H1 (cell line): ENCODE data around the gene MYO1F. TPM values are rescaled to one million over a fixed set of nuclear protein-coding genes. Genes with fewer than 3 reads are reported as not detected.

ENCODE experiments used
- ASH2L ChIP-seq: fragments of 200-600, 300-600 bp; sonication (generic); IDR thresholded peaks from one replicate; pipeline ENCODE4 v1.7.1; 2017; ENCODE audit warnings: low read length
- EZH2 ChIP-seq: fragments of 200-600 bp; sonication (generic); IDR thresholded peaks from 2 replicates; pipeline ENCODE4 v1.7.1; 2012; ENCODE audit warnings: low read depth, mild to moderate bottlenecking, moderate library complexity, low read length, inconsistent platforms; ENCODE audit not compliant: severe bottlenecking
- RNF2 ChIP-seq: fragments of 200-900, 300-1000 bp; sonication (generic); IDR thresholded peaks from 2 replicates; pipeline ENCODE4 v1.7.1; 2016; ENCODE audit warnings: borderline replicate concordance, low read depth, mild to moderate bottlenecking, antibody characterized with exemption, low read length; ENCODE audit not compliant: poor library complexity, severe bottlenecking; ENCODE audit errors: missing control alignments
- TCF12 ChIP-seq: IDR thresholded peaks from 2 replicates; pipeline ENCODE4 v1.6.1; 2011; ENCODE audit warnings: low read depth, mild to moderate bottlenecking, low read length
- USF2 ChIP-seq: IDR thresholded peaks from 2 replicates; pipeline ENCODE4 v1.6.1; 2011; ENCODE audit warnings: low read length, improper control_type of control experiment
- polyA plus RNA-seq, 7 experiments: library from polyadenylated mRNA; depleted of rRNA in 3 of 7; stranded (reverse) in 5 of 7; unstranded in 2 of 7; fragments of >200 nt in 5 of 7; fragments of 200-250 nt in 2 of 7; gene quantifications; 1 replicate in 5 of 7; 2 replicates in 1 of 7; 4 replicates in 1 of 7; pipeline versions ENCODE4 v1.2.1 to v1.2.3, GENCODE V29; 2011 to 2013; ENCODE audit warnings: missing spikeins in 2 of 7, mixed read lengths in 2 of 7
- total RNA-seq: library from RNA; stranded (reverse); fragmentation: NEBNext Ultra II Directional; extraction: Animal tissue kit (Norgen Biotek cat#: 25700); gene quantifications from 2 replicates; pipeline ENCODE4 v1.2.1, GENCODE V29; 2021
- TF ChIP-seq, protein P1 (sequence below): IDR thresholded peaks from 2 replicates; pipeline ENCODE4 v1.6.1; 2011; ENCODE audit warnings: low read depth, mild to moderate bottlenecking, low read length; ENCODE audit not compliant: insufficient read depth
- TF ChIP-seq, protein P2 (sequence below): IDR thresholded peaks from 2 replicates; pipeline ENCODE4 v1.6.1; 2012; ENCODE audit warnings: inconsistent platforms

The MYO1F gene
- total and polyA plus RNA-seq, 2 of the 8 experiments (the other 6 are each of a cell fraction or from before 2014, with no cell fraction given): 1.4 to 4.6 TPM

DNA sequence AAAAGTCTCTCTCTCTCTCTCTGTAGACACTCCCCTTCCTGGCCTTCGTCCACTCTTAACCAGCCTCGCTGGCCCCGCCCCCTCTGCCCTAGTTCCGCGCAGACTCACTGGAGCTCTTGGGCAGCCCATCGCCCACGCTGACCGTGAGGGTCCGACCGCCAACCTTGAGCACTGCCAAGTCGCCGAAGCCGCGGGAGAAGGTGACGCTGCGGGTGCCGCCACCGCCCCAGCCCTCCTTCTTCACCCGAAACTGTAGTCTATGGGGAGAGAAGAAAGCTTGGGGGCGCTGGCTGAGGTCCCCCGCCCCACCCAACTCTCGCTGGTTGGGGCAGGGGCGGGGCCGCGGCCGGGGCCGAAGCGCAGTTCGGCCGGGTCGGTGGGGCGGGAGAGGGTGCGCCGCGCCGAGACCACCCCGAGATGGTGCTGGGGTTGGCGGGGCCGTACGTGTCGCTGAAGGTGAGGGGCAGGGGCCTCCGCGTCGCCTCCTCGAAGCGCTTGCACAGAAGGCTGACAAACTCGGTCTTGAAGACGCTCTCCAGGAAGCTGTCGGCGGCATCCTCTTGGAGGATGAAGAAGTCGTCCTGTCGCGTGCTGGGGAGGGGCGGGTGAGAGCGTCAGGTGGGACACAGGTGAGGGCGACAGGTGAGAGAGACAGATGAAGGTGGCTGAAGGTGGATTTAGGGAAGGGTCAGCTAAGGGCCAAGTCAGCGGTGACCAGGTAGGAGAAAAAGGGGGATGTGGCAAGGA is 50.7 kb downstream of the MYO1F start (continued):
- TF ChIP-seq, protein P1, sequence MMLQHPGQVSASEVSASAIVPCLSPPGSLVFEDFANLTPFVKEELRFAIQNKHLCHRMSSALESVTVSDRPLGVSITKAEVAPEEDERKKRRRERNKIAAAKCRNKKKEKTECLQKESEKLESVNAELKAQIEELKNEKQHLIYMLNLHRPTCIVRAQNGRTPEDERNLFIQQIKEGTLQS: no peak
- no peak for TF ChIP-seq TCF12
- TF ChIP-seq, protein P2, sequence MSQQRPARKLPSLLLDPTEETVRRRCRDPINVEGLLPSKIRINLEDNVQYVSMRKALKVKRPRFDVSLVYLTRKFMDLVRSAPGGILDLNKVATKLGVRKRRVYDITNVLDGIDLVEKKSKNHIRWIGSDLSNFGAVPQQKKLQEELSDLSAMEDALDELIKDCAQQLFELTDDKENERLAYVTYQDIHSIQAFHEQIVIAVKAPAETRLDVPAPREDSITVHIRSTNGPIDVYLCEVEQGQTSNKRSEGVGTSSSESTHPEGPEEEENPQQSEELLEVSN: 0 out of 2 replicates have a peak, but pooled peaks have one; percentile 31
- TF ChIP-seq ASH2L: peak; percentile 21
- no peak for TF ChIP-seq EZH2
- TF ChIP-seq RNF2: no peak
- TF ChIP-seq USF2: no peak
